HG03432 (cell line): ENCODE results near the gene DGKD.

ENCODE experiments used
- ATAC-seq: cut with Tn5 transposase; IDR thresholded peaks from one replicate; pipeline ENCODE4 v1.9.1; 2021; ENCODE audit warnings: mild to moderate bottlenecking, moderate library complexity; ENCODE audit not compliant: unreplicated experiment

DGKD gene

GRCh38 chr2:233338812-233339368 is 15.4 kb upstream of the DGKD start:
- no peak for ATAC-seq

GRCh38 chr2:233339427-233339826 is 14.9 kb upstream of the DGKD start:
- ATAC-seq: no peak

- no peak for ATAC-seq
Observed at GRCh38 chr2:233341296-233341695, 13.0 kb upstream of the DGKD start.

GRCh38 chr2:233342301-233342700 is 12.0 kb upstream of the DGKD start:
- ATAC-seq: no peak

GRCh38 chr2:233343171-233343705 is 11.1 kb upstream of the DGKD start:
- ATAC-seq: no peak

GRCh38 chr2:233346376-233346775 is 7.9 kb upstream of the DGKD start:
- ATAC-seq: no peak

- no peak for ATAC-seq
Observed at GRCh38 chr2:233346930-233347329, 7.4 kb upstream of the DGKD start.

- ATAC-seq: peak; percentile 57
Observed at GRCh38 chr2:233349005-233349998, 5.0 kb upstream of the DGKD start.

- no peak for ATAC-seq
Observed at GRCh38 chr2:233350708-233351107, 3.6 kb upstream of the DGKD start.

GRCh38 chr2:233351423-233351822 is 2.9 kb upstream of the DGKD start:
- ATAC-seq: no peak

- no peak for ATAC-seq
Observed at GRCh38 chr2:233352141-233352842, 2.0 kb upstream of the DGKD start.

- ATAC-seq: peak; percentile 10
Observed at GRCh38 chr2:233353101-233353768, 1.1 kb upstream of the DGKD start.

- no peak for ATAC-seq
Observed at GRCh38 chr2:233354500-233354924, 218 bp downstream of the DGKD start.

GRCh38 chr2:233354971-233355574 is 779 bp downstream of the DGKD start:
- ATAC-seq: peak; percentile 5

- no peak for ATAC-seq
Observed at GRCh38 chr2:233355916-233356315, 1.6 kb downstream of the DGKD start.

- ATAC-seq: no peak
Observed at GRCh38 chr2:233356546-233357308, 2.4 kb downstream of the DGKD start.

GRCh38 chr2:233358335-233358734 is 4.0 kb downstream of the DGKD start:
- ATAC-seq: no peak

GRCh38 chr2:233358947-233359346 is 4.7 kb downstream of the DGKD start:
- no peak for ATAC-seq

GRCh38 chr2:233359823-233360222 is 5.5 kb downstream of the DGKD start:
- ATAC-seq: no peak

GRCh38 chr2:233360771-233361176 is 6.5 kb downstream of the DGKD start:
- ATAC-seq: no peak
